Endothelial cell of umbilical vein (primary cell): ENCODE results near the gene RPS21. TPM values are rescaled to one million over a fixed set of nuclear protein-coding genes. Genes with fewer than 3 reads are reported as not detected.

Experiments
- BruUV-seq: library from RNA; stranded (reverse); fragments of 400-500 nt; replicated peaks from 2 replicates; lab custom pipeline; 2021; lab: Mats Ljungman, UMichigan
- CTCF ChIA-PET: fragments of 300-600, 350-600 bp; sonication (Branson Sonifier 250); formaldehyde crosslinking; loops from one replicate; lab custom pipeline; 2021; ENCODE audit warnings: antibody characterized with exemption, inconsistent platforms; lab: Charles Lee
- POLR2A ChIA-PET: fragments of 300-600, 350-600 bp; sonication (Branson Sonifier 250); formaldehyde crosslinking; loops from one replicate; lab custom pipeline; 2021; ENCODE audit warnings: antibody characterized with exemption, inconsistent platforms; lab: Charles Lee
- DNase-seq: peaks from one replicate; pipeline ENCODE4 v3.0.0-alpha.2; 2011; ENCODE audit warnings: low read depth, low spot score
- FAIRE-seq: peaks from 2 replicates; lab custom pipeline; 2011; peaks lifted over from hg19 to GRCh38; lab: Jason Lieb, UNC
- H2AFZ ChIP-seq: 2 replicates; pipeline ENCODE4 v1.6.0; 2012; ENCODE audit warnings: low read depth, low read length, control low read depth, inconsistent platforms
- H3K27ac ChIP-seq: 2 replicates; pipeline ENCODE4 v1.5.1; 2011; ENCODE audit warnings: low read depth, mild to moderate bottlenecking, control low read depth, low read length, moderate library complexity; ENCODE audit not compliant: insufficient read depth
- H3K27me3 ChIP-seq, 2 experiments: 2 replicates each; pipeline versions ENCODE4 v1.6.0 to v1.6.1; 2011; ENCODE audit warnings: low read length in 2 of 2, mixed read lengths in 1 of 2; ENCODE audit not compliant: control insufficient read depth in 2 of 2, insufficient read depth in 2 of 2
- H3K36me3 ChIP-seq, 2 experiments: 2 replicates in 1 of 2; 3 replicates in 1 of 2; pipeline ENCODE4 v1.5.1; 2011; ENCODE audit warnings: low read length in 2 of 2, mild to moderate bottlenecking in 1 of 2, moderate library complexity in 1 of 2; ENCODE audit not compliant: control insufficient read depth in 2 of 2, insufficient read depth in 2 of 2; ENCODE audit errors: extremely low read depth in 1 of 2
- H3K4me1 ChIP-seq: 3 replicates; pipeline ENCODE4 v1.5.1; 2011; ENCODE audit warnings: mild to moderate bottlenecking, low read length; ENCODE audit not compliant: control insufficient read depth, insufficient read depth; ENCODE audit errors: extremely low read depth
- H3K4me2 ChIP-seq: 2 replicates; pipeline ENCODE4 v1.6.1; 2011; ENCODE audit warnings: low read length, control low read depth, mixed read lengths; ENCODE audit not compliant: insufficient read depth
- H3K4me3 ChIP-seq, 3 experiments: fragments of 200-600 bp in 1 of 3; sonication (generic), shearing (Covaris generic) in 1 of 3; replicated peaks in 1 of 3; 2 replicates each; pipeline ENCODE4 v1.5.1; 2011 to 2016; ENCODE audit warnings: control low read depth in 3 of 3, low read length in 3 of 3, mild to moderate bottlenecking in 2 of 3, inconsistent platforms in 1 of 3, low read depth in 1 of 3, moderate library complexity in 1 of 3; ENCODE audit not compliant: insufficient read depth in 1 of 3
- H3K79me2 ChIP-seq: 2 replicates; pipeline ENCODE4 v1.6.0; 2012; ENCODE audit warnings: low read length, inconsistent platforms; ENCODE audit not compliant: control insufficient read depth, insufficient read depth
- H3K9ac ChIP-seq: replicated peaks from 2 replicates; pipeline ENCODE3; 2011; ENCODE audit warnings: low read length, control low read depth; ENCODE audit not compliant: insufficient read depth; ENCODE audit errors: extremely low read depth
- H3K9me1 ChIP-seq: replicated peaks from 3 replicates; pipeline ENCODE4 v1.6.0; 2011; ENCODE audit warnings: mild to moderate bottlenecking, low read length; ENCODE audit not compliant: control insufficient read depth, insufficient read depth; ENCODE audit errors: extremely low read depth
- H3K9me3 ChIP-seq: replicated peaks from 2 replicates; pipeline ENCODE4 v1.5.1; 2012; ENCODE audit warnings: low read length, inconsistent platforms; ENCODE audit not compliant: control insufficient read depth, insufficient read depth
- H4K20me1 ChIP-seq: replicated peaks from 2 replicates; pipeline ENCODE3; 2011; ENCODE audit warnings: mild to moderate bottlenecking, low read length; ENCODE audit not compliant: control insufficient read depth, insufficient read depth; ENCODE audit errors: extremely low read depth
- EZH2 ChIP-seq: IDR thresholded peaks from 2 replicates; pipeline ENCODE4 v1.6.1; 2012; ENCODE audit warnings: borderline replicate concordance, low read depth, mild to moderate bottlenecking, moderate library complexity, low read length, inconsistent platforms; ENCODE audit not compliant: severe bottlenecking
- GATA2 ChIP-seq: IDR thresholded peaks from 2 replicates; pipeline ENCODE4 v1.7.0; 2011; ENCODE audit warnings: low read depth, mild to moderate bottlenecking, moderate library complexity, mixed read lengths, low read length; ENCODE audit not compliant: insufficient read length, insufficient read depth
- JUN ChIP-seq: IDR thresholded peaks from 2 replicates; pipeline ENCODE4 v1.6.1; 2011; ENCODE audit warnings: borderline replicate concordance, low read depth; ENCODE audit not compliant: insufficient read length, insufficient read depth
- MAX ChIP-seq: IDR thresholded peaks from 2 replicates; pipeline ENCODE4 v1.6.1; 2011; ENCODE audit not compliant: insufficient read depth, insufficient read length
- MYC ChIP-seq: IDR thresholded peaks from one replicate; pipeline ENCODE4 v1.6.1; 2011; ENCODE audit warnings: mild to moderate bottlenecking, low read depth, low read length
- POLR2A ChIP-seq: IDR thresholded peaks from 2 replicates; pipeline ENCODE4 v1.6.1; 2012; ENCODE audit warnings: low read depth, mild to moderate bottlenecking, control low read depth, low read length
- dilution Hi-C: fragments of 300-500 bp; cut with MboI; formaldehyde crosslinking; loops from one replicate; pipeline ENCODE4 v1.15.0; 2019; ENCODE audit warnings: low sequenced_read_pairs; ENCODE audit not compliant: extremely low pct_ligation_motif_present
- intact Hi-C: fragments of 100-400 bp; cut with micrococcal nuclease; formaldehyde crosslinking; loops from one replicate; pipeline ENCODE4 v1.10.0; 2022
- polyA plus RNA-seq, 4 experiments: library from polyadenylated mRNA; depleted of rRNA in 3 of 4; stranded (reverse) in 3 of 4; unstranded in 1 of 4; fragments of >200 nt; gene quantifications; 2 replicates each; pipeline versions ENCODE4 v1.2.1 to v1.2.3, GENCODE V29; 2011 to 2012; ENCODE audit warnings: missing spikeins in 1 of 4
- total RNA-seq: library from RNA; stranded (reverse); gene quantifications from 2 replicates; pipeline ENCODE4 v1.2.3, GENCODE V29; 2021

RPS21 gene
- total and polyA plus RNA-seq, 2 donors (not counting 3 experiments of a cell fraction or from before 2014, with no cell fraction given): 1,644 to 7,710 TPM

- peaks cover 53% of the 10 kb centered on the region for H3K4me1 ChIP-seq
- no peaks in the 10 kb centered on the region for H4K20me1 ChIP-seq
- no peaks in the 10 kb centered on the region for H3K9me1 ChIP-seq
- FAIRE-seq (no peak), DNase-seq (no peak)
- intact Hi-C loops (loop anchor here (1.0 to 5.0 kb wide), 4 partner anchors 8 to 48 kb away; no protein-coding TSS in a partner anchor), dilution Hi-C loops (no loop called here)
- CTCF ChIA-PET: interaction anchor here (1.7 to 5.0 kb wide), 4 partner anchors 11 to 56 kb away, joined by 3 to 50 read pairs (median 20); partner anchors contain the start of gene LAMA5
- BruUV-seq: no TSS peak
- no peaks in the 10 kb centered on the region for H3K27me3 ChIP-seq
- peak overlapping the region; percentile 8 for H3K9ac ChIP-seq
- H3K79me2 ChIP-seq: peaks cover 67% of the 10 kb centered on the region
- H3K36me3 ChIP-seq: no peaks in the 10 kb centered on the region
- no peaks in the 10 kb centered on the region for H3K9me3 ChIP-seq
- POLR2A ChIA-PET: interaction anchor here (1.0 kb wide), 1 partner anchor 29 kb away, joined by 8 read pairs; the partner anchor contains the start of gene RPS21
- TF ChIP-seq MYC (no peak), EZH2 (no peak), MAX (no peak), GATA2 (no peak), JUN (no peak), POLR2A (no peak)
- peak overlapping the region; percentile 7 for H3K4me2 ChIP-seq
- H2AFZ ChIP-seq: no peak overlapping the region
- peak overlapping the region; percentile 89 for H3K27ac ChIP-seq
- no peak overlapping the region for H3K4me3 ChIP-seq
Measured at GRCh38 chr20:62357681-62358080, 29.2 kb upstream of the RPS21 start.
